ENCODE measurements around the gene NISCH.

GRCh38 chr3:52442409-52443267 is 12.8 kb upstream of the NISCH start:
- no peak for TF ChIP-seq TCF7L2 (IDR thresholded peaks at IDR 0.05; ENCODE audit: low read depth, low read length)
- TF ChIP-seq REST (IDR thresholded peaks at IDR 0.05; ENCODE audit: insufficient read depth in 1 of 2, low read depth in 2 of 2, low read length in 1 of 2) = no peak

Data from Panc1 (cell line).